H1 (cell line): ENCODE results near the gene PHLDA2. TPM values are rescaled to one million over a fixed set of nuclear protein-coding genes. Genes with fewer than 3 reads are reported as not detected.

ENCODE experiments used
- BACH1 ChIP-seq: IDR thresholded peaks from 2 replicates; pipeline ENCODE4 v1.6.1; 2012; ENCODE audit warnings: low read length, improper control_type of control experiment
- RBBP5 ChIP-seq: IDR thresholded peaks from 2 replicates; pipeline ENCODE4 v1.7.1; 2012; ENCODE audit warnings: low read depth, mild to moderate bottlenecking, inconsistent platforms, low read length, moderate library complexity, borderline replicate concordance
- polyA plus RNA-seq, 7 experiments: library from polyadenylated mRNA; depleted of rRNA in 3 of 7; stranded (reverse) in 5 of 7; unstranded in 2 of 7; fragments of >200 nt in 5 of 7; fragments of 200-250 nt in 2 of 7; gene quantifications; 1 replicate in 5 of 7; 2 replicates in 1 of 7; 4 replicates in 1 of 7; pipeline versions ENCODE4 v1.2.1 to v1.2.3, GENCODE V29; 2011 to 2013; ENCODE audit warnings: missing spikeins in 2 of 7, mixed read lengths in 2 of 7
- total RNA-seq: library from RNA; stranded (reverse); fragmentation: NEBNext Ultra II Directional; extraction: Animal tissue kit (Norgen Biotek cat#: 25700); gene quantifications from 2 replicates; pipeline ENCODE4 v1.2.1, GENCODE V29; 2021

PHLDA2 gene
- total and polyA plus RNA-seq, 2 of the 8 experiments (the other 6 are each of a cell fraction or from before 2014, with no cell fraction given) = 5.2 to 7.6 TPM

GRCh38 chr11:2897048-2897447 lies 32.2 kb downstream of the PHLDA2 start (continued):
- no peak for TF ChIP-seq RBBP5
- TF ChIP-seq BACH1 = no peak
